Kidney capillary endothelial cell (primary cell): ENCODE measurements around the gene PPP1R2.
"Not testable (repeated sequence)": the region's sequence is repeated elsewhere in the genome, so short reads cannot be mapped to it uniquely, and the experiment has no call there.

Experiments
- DNase-seq: peaks from one replicate; pipeline ENCODE4 v3.0.0-alpha.2; 2018; ENCODE audit warnings: low spot score

Gene PPP1R2

GRCh38 chr3:195537995-195538394 is 5.1 kb downstream of the PPP1R2 start:
- DNase-seq = no peak

- no peak for DNase-seq
These were observed 7.8 kb downstream of the PPP1R2 start for GRCh38 chr3:195535293-195535692.

GRCh38 chr3:195532834-195533233 is 10.3 kb downstream of the PPP1R2 start:
- DNase-seq = no peak

- no peak for DNase-seq
These were observed 10.8 kb downstream of the PPP1R2 start for GRCh38 chr3:195532345-195532744.

GRCh38 chr3:195531683-195532082 is 11.4 kb downstream of the PPP1R2 start:
- DNase-seq = no peak

- DNase-seq = no peak
These were observed 16.6 kb downstream of the PPP1R2 start for GRCh38 chr3:195526492-195526891.

- no peak for DNase-seq
These were observed 18.8 kb downstream of the PPP1R2 start for GRCh38 chr3:195524171-195524896.

DNA sequence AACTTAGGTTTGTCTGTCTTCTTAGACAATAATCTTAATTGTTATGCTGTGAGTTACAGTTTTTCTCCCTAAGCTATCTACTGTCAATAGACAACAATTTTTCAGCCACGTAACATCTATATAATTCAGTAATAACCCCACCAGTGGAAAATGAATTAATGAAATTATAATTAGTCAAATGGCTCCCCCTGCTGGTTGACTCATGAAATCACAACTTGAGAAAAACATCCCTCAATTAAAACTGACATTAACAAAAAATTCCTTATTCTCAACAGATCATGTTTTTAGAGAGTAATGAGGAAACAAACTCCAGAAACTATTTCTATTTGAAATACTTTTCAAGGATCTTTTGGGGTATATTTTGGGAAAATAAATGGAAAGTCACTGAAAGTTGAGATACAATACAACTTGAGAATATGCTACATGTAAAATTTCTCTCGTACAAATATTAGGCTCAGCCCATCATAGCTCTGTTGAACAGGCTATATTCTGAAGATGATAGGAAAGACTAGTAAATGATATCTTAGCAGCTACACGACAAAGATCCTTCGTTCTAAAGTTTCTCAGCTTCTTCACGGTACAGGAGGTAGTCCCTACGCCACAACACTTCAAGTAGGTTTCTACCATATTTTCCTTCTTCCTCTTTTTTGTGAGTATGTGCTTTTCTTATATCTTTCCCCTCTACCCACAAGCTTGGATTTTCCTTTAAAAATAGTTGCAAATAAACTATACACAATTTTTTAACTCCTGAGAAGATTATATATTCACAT is 20.7 kb downstream of the PPP1R2 start:
- peak; percentile 43 for DNase-seq

DNA sequence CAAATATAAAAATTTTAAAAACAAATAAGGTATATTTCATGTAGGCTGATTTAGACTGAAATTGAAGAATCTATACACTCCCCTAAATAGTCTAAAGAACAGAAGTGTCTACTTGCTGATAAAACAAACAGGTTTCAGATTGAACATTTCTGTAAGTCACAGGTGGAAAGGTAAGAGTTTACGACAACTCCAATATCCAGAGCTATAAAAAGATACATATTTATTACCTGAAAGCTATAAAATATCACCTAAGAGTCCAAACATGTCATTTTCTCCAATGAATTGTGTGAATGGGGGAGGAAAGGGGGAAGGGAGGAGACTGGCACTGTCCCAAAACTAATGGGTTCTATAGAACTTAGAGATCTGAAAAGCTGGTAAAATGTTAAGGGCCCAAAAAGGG is 26.1 kb downstream of the PPP1R2 start:
- DNase-seq = no peak

DNA sequence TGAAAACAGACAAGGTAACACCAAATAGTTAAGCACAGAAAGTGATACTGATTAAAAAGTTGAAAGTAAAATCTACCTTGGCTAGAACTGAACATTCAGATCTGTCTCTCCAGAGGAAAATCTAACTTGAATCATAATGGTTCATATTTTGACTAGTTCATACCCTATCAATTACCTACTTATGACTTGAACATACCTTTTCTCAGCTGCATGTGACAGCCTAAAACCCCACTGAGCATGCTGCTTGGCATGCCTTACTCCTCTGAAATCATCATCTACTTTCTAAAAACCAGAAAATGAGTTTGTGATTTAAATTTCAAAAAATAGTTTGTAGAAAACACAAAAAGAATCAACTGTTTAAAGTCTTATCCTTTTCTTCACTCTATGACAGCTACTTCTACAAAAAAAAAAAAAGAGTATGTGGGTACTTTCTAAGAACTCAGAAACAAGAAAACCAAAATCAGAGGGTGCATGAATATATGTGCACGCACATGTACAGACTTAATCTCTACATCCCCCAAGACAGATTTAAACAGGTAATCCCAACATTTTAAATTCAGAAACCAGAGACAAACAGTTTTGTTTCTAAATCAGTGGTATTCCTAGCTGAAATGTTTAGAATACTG is 28.4 kb downstream of the PPP1R2 start:
- DNase-seq = not testable (repeated sequence)

DNA sequence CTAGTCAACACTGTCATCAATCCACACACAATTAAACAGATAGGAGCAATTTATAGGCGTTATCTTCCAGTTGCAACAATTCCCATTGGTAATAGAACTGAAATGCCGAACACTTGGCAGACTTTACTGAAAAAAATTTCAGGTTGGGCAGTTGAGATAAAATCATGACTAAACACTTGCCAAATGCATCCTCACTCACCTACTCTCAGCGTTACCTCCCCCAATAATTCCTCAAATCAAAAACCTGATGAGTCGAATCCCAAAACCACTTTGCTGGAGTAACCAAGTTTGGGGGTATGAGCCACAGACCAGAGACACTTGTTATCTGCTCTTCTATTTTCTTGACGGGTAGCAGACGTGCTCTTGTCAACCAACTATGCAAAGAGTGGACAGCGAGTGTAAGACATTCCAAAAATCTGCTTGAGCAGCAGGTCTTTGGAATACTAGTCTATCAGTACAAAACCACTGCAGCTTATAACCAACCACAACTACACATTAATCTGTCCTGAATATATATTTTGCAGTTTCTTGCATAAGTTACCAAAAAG is 30.3 kb downstream of the PPP1R2 start:
- no peak for DNase-seq

- DNase-seq = no peak
These were observed 32.0 kb downstream of the PPP1R2 start for GRCh38 chr3:195511136-195511535.

- DNase-seq = no peak
These were observed 34.9 kb downstream of the PPP1R2 start for GRCh38 chr3:195508185-195508584.

GRCh38 chr3:195475614-195476013 is 67.5 kb downstream of the PPP1R2 start:
- DNase-seq = no peak

DNA sequence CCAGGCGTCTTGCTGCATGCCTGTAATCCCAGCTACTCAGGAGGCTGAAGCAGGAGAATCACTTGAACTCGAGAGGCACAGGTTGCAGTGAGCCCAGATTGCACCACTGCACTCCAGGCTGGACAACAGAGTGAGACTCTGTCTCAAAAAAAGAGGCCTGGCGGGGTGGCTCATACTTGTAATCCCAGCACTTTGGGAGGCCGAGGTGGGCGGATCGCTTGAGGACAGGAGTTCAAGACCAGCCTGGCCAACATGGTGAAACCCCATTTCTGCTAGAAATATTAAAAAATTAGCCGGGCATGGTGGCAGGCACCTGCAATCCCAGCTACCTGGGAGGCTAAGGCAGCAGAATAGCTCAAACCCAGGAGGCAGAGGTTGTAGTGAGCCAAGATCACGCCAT is 68.0 kb downstream of the PPP1R2 start:
- DNase-seq = not testable (repeated sequence)

- no peak for DNase-seq
These were observed 74.3 kb downstream of the PPP1R2 start for GRCh38 chr3:195468841-195469240.

GRCh38 chr3:195468391-195468776 is 74.7 kb downstream of the PPP1R2 start:
- DNase-seq = no peak

- no peak for DNase-seq
These were observed 75.3 kb downstream of the PPP1R2 start for GRCh38 chr3:195467641-195468390.

DNA sequence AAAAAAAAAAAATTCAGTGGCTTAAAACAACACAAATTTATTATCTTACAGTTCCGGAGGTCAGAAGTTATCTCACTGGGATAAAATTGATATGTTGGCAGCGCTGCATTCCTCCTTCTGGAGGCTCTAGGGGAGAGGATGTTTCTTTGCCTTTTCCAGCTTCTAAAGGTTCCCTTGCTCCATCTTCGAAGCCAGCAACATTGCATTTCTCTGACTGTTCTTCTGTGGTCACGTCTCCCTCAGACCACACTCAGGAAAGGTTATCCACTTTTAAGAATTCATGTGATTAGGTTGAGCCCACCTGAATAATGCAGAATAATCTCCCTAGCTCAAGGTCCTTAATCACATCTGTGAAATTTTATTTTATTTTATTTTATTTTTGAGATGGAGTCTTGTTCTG is 76.9 kb downstream of the PPP1R2 start:
- no peak for DNase-seq
